ENCODE measurements around the gene SV2A.
"Not testable (repeated sequence)": the region's sequence is repeated elsewhere in the genome, so short reads cannot be mapped to it uniquely, and the experiment has no call there.

Gene SV2A

GRCh38 chr1:149917571-149918144 lies at the start of gene SV2A:
TSS of gene SV2A (minus strand) at chr1:149917844. CDS start at chr1:149913840, 4,004 bp downstream.
- DNase-seq (ENCODE audit: low read depth) = no peak

- DNase-seq (ENCODE audit: low read depth) = no peak
Observed at GRCh38 chr1:149967041-149967440, 49.4 kb upstream of the SV2A start.

- DNase-seq (ENCODE audit: low read depth) = no peak
Observed at GRCh38 chr1:149966405-149966804, 48.8 kb upstream of the SV2A start.

GRCh38 chr1:149965440-149965839 lies 47.8 kb upstream of the SV2A start:
- DNase-seq (ENCODE audit: low read depth) = no peak

- DNase-seq (ENCODE audit: low read depth) = no peak
Observed at GRCh38 chr1:149963358-149963757, 45.7 kb upstream of the SV2A start.

- DNase-seq (ENCODE audit: low read depth) = no peak
Observed at GRCh38 chr1:149962736-149963135, 45.1 kb upstream of the SV2A start.

- DNase-seq (ENCODE audit: low read depth) = peak; percentile 8
Observed at GRCh38 chr1:149962039-149962647, 44.5 kb upstream of the SV2A start.

- not testable (repeated sequence) for DNase-seq (ENCODE audit: low read depth)
Observed at GRCh38 chr1:149957548-149957947, 39.9 kb upstream of the SV2A start.

- DNase-seq (ENCODE audit: low read depth) = no peak
Observed at GRCh38 chr1:149949911-149950310, 32.3 kb upstream of the SV2A start.

- DNase-seq (ENCODE audit: low read depth) = no peak
Observed at GRCh38 chr1:149945206-149945605, 27.6 kb upstream of the SV2A start.

GRCh38 chr1:149942885-149943284 lies 25.2 kb upstream of the SV2A start:
- no peak for DNase-seq (ENCODE audit: low read depth)

- no peak for DNase-seq (ENCODE audit: low read depth)
Observed at GRCh38 chr1:149942207-149942606, 24.6 kb upstream of the SV2A start.

GRCh38 chr1:149940427-149940826 lies 22.8 kb upstream of the SV2A start:
- no peak for DNase-seq (ENCODE audit: low read depth)

- not testable (repeated sequence) for DNase-seq (ENCODE audit: low read depth)
Observed at GRCh38 chr1:149938668-149939003, 21.0 kb upstream of the SV2A start.

- DNase-seq (ENCODE audit: low read depth) = no peak
Observed at GRCh38 chr1:149937759-149938158, 20.1 kb upstream of the SV2A start.

- no peak for DNase-seq (ENCODE audit: low read depth)
Observed at GRCh38 chr1:149936992-149937705, 19.5 kb upstream of the SV2A start.

GRCh38 chr1:149936170-149936991 lies 18.7 kb upstream of the SV2A start, which contains the start of gene MTMR11:
TSS of gene MTMR11 (minus strand) at chr1:149936879. CDS start at chr1:149936647, 232 bp downstream.
- no peak for DNase-seq (ENCODE audit: low read depth)

GRCh38 chr1:149934356-149934755 lies 16.7 kb upstream of the SV2A start:
- DNase-seq (ENCODE audit: low read depth) = no peak

- no peak for DNase-seq (ENCODE audit: low read depth)
Observed at GRCh38 chr1:149933208-149933607, 15.6 kb upstream of the SV2A start.

- no peak for DNase-seq (ENCODE audit: low read depth)
Observed at GRCh38 chr1:149932474-149932873, 14.8 kb upstream of the SV2A start.

GRCh38 chr1:149931212-149931790 lies 13.7 kb upstream of the SV2A start:
- no peak for DNase-seq (ENCODE audit: low read depth)

GRCh38 chr1:149929856-149930255 lies 12.2 kb upstream of the SV2A start:
- no peak for DNase-seq (ENCODE audit: low read depth)

All from stimulated activated CD8-positive, alpha-beta memory T cell treated with anti-CD3 and anti-CD28 coated beads, Interleukin-15, amount 100 ng/mL, for 1 hour (primary cell).